H1 (cell line): ENCODE data around the gene KRT78. TPM values are rescaled to one million over a fixed set of nuclear protein-coding genes. Genes with fewer than 3 reads are reported as not detected.

Source experiments
- RXRA ChIP-seq: IDR thresholded peaks from 2 replicates; pipeline ENCODE4 v1.6.1; 2011; ENCODE audit warnings: low read depth, mild to moderate bottlenecking, low read length, moderate library complexity; ENCODE audit not compliant: insufficient read depth
- polyA plus RNA-seq, 7 experiments: library from polyadenylated mRNA; depleted of rRNA in 3 of 7; stranded (reverse) in 5 of 7; unstranded in 2 of 7; fragments of >200 nt in 5 of 7; fragments of 200-250 nt in 2 of 7; gene quantifications; 1 replicate in 5 of 7; 2 replicates in 1 of 7; 4 replicates in 1 of 7; pipeline versions ENCODE4 v1.2.1 to v1.2.3, GENCODE V29; 2011 to 2013; ENCODE audit warnings: missing spikeins in 2 of 7, mixed read lengths in 2 of 7
- total RNA-seq: library from RNA; stranded (reverse); fragmentation: NEBNext Ultra II Directional; extraction: Animal tissue kit (Norgen Biotek cat#: 25700); gene quantifications from 2 replicates; pipeline ENCODE4 v1.2.1, GENCODE V29; 2021

The KRT78 gene
- total and polyA plus RNA-seq, 2 of the 8 experiments (the other 6 are each of a cell fraction or from before 2014, with no cell fraction given) = not detected

DNA sequence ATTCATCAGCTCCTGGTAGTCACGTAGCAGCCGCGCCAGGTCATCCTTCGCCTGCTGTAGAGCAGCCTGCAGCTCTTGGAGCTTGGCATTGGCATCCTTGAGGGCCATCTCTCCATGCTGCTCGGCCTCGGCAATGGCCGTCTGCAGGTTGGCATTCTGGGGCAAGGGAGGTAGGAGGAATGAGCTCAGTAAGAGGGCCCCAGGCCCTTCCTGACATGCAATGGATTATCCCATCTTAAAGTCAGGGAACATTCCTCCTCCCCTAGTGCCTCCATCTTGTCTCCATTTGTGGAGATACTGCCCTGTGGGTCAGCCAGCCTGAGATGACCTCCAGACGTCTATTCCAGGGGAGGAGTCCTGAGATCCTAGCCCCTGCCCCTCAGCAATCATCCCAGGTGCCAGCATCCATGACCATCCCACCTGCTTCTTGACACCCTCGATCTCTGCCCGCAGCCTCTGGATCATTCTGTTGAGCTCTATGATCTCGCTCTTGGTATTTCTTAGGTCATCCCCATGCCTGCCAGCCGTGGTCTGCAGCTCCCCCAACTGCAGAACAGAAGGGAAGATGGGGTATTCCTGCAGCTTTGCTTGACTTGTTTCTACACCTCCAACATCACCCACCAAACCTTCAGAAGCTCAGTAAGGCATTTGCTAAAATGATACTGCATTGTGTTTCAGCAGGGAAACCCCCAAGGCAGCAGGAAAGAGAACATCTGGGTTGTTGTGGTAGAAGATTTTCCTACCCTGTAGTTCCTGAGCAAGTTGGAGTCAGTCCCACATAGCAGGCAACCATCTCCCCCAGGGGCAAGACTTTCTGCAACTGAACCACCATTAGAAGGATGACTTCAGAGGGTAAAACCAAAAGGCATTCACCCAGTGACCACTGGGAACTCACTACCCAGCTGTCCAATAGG lies 57.3 kb downstream of the KRT78 start (continued):
- no peak for TF ChIP-seq RXRA
